Rectal smooth muscle tissue (tissue), 1 donor: ENCODE measurements around the gene LINGO4.

Source experiments
- H3K27ac ChIP-seq: one replicate; pipeline ENCODE4 v1.7.0; 2013; ENCODE audit warnings: low read depth, low read length, inconsistent platforms
- H3K27me3 ChIP-seq: one replicate; pipeline ENCODE4 v1.7.0; 2013; ENCODE audit warnings: low read length; ENCODE audit not compliant: control insufficient read depth, insufficient read depth
- H3K36me3 ChIP-seq: one replicate; pipeline ENCODE4 v1.7.0; 2013; ENCODE audit warnings: low read length; ENCODE audit not compliant: control insufficient read depth, insufficient read depth
- H3K4me1 ChIP-seq: one replicate; pipeline ENCODE4 v1.7.0; 2013; ENCODE audit warnings: low read length; ENCODE audit not compliant: control insufficient read depth, insufficient read depth
- H3K4me3 ChIP-seq: one replicate; pipeline ENCODE4 v1.7.0; 2013; ENCODE audit warnings: low read length
- H3K9ac ChIP-seq: one replicate; pipeline ENCODE4 v1.7.0; 2013; ENCODE audit warnings: low read length

Gene LINGO4

GRCh38 chr1:151819227-151819835 lies 14.1 kb upstream of the LINGO4 start:
- H3K4me3 ChIP-seq, result no peak overlapping the region
- H3K9ac ChIP-seq, result no peak overlapping the region
- no peak overlapping the region for H3K27ac ChIP-seq
- H3K36me3 ChIP-seq, result no peaks in the 10 kb centered on the region
- H3K4me1 ChIP-seq, result no peaks in the 10 kb centered on the region
- H3K27me3 ChIP-seq, result no peaks in the 10 kb centered on the region

DNA sequence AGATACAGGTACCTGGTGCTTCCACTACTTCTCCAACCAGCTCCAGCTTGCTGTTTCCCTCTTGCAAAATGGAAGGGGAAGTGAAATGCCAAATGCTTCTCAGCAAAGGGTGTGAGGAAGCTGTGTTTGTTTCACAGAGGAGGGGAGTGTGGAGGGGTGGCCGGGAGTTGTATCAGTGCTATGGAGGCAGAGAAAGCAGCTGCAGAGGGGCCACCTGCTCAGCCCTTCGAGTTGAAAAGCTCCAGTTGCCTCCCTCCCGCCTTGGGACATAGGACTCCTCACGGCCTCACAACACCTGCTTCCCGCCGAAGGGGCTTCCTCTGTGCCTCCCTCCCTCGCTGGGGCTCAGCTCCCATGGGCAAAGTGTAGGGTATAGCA lies 12.1 kb upstream of the LINGO4 start:
- Histone ChIP-seq H3K36me3 (no peaks in the 10 kb centered on the region), H3K4me3 (no peak overlapping the region), H3K27ac (no peak overlapping the region), H3K4me1 (no peaks in the 10 kb centered on the region), H3K27me3 (no peaks in the 10 kb centered on the region), H3K9ac (no peak overlapping the region)

- Histone ChIP-seq H3K4me1 (no peaks in the 10 kb centered on the region), H3K27ac (no peak overlapping the region), H3K4me3 (no peak overlapping the region), H3K36me3 (no peaks in the 10 kb centered on the region), H3K9ac (no peak overlapping the region), H3K27me3 (no peaks in the 10 kb centered on the region)
These were observed 11.5 kb upstream of the LINGO4 start for GRCh38 chr1:151816548-151817352.

- no peak overlapping the region for H3K4me3 ChIP-seq
- no peaks in the 10 kb centered on the region for H3K27me3 ChIP-seq
- no peaks in the 10 kb centered on the region for H3K4me1 ChIP-seq
- no peaks in the 10 kb centered on the region for H3K36me3 ChIP-seq
- no peak overlapping the region for H3K27ac ChIP-seq
- H3K9ac ChIP-seq, result no peak overlapping the region
These were observed 10.6 kb upstream of the LINGO4 start for GRCh38 chr1:151815716-151816327.

GRCh38 chr1:151814971-151815545 lies 9.8 kb upstream of the LINGO4 start:
- no peak overlapping the region for H3K4me3 ChIP-seq
- H3K9ac ChIP-seq, result no peak overlapping the region
- H3K27me3 ChIP-seq, result no peaks in the 10 kb centered on the region
- H3K4me1 ChIP-seq, result no peaks in the 10 kb centered on the region
- H3K27ac ChIP-seq, result no peak overlapping the region
- H3K36me3 ChIP-seq, result no peaks in the 10 kb centered on the region

DNA sequence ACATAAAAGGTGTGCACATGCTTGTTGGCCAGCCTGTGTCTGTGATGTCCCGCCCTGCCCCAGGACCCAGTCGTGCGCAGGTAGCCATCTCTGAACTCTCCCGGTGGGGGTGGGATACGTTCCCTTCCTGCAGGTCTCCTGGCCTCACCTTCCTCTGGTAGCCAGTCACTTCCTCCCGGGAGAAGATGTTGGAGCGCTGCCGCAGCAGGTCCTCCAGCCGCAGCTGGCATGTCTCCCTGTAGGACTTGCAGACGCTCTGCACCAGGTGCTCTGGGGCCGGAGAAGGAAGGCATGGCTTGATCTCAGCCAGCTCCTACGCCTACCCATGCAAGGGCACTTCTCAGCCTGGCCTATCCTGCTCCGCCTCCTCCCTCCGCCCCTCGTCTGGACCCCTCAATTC lies 9.2 kb upstream of the LINGO4 start:
- H3K36me3 ChIP-seq, result no peaks in the 10 kb centered on the region
- H3K27ac ChIP-seq, result no peak overlapping the region
- H3K9ac ChIP-seq, result no peak overlapping the region

DNA sequence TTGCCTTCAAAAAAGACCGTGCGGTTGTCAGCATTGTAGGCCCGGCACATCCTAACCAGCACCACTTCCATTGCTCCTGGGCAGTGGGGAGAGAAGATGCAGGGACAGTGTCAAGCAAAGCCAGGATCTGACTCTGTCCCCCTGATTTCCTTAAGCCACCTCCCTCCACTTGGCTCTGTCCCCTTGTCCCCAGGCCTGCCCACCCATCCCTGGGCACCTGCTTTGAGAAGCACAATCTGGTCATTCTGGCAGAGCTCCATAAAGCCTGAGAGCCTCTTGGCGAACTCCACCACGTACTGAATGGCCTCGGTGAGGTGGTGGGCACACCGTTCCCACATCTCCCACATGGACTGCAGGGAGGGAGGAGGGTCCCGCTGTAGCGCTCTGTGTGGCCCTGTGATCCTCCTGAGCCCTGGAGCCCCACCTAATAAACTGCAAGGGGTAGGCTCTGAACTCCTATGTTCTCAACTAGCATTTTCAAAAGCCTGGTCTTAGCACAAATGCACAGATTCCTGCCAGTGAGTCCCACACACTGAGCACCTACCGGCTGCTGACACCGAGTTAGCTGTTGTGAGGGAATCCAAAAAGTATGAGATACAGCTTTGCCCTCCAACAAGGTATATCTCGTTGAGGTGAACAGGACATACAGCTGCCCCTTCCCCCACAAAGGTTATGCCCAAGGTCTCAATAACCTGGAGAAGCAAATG lies 8.2 kb upstream of the LINGO4 start:
- H3K27me3 ChIP-seq, result no peaks in the 10 kb centered on the region
- H3K27ac ChIP-seq, result no peak overlapping the region
- H3K4me3 ChIP-seq, result no peak overlapping the region
- no peaks in the 10 kb centered on the region for H3K4me1 ChIP-seq
- H3K9ac ChIP-seq, result no peak overlapping the region
- no peaks in the 10 kb centered on the region for H3K36me3 ChIP-seq

More for the DNA sequence above, 9.2 kb upstream of the LINGO4 start:
- Histone ChIP-seq H3K4me3 (no peak overlapping the region), H3K4me1 (no peaks in the 10 kb centered on the region), H3K27me3 (no peaks in the 10 kb centered on the region)

DNA sequence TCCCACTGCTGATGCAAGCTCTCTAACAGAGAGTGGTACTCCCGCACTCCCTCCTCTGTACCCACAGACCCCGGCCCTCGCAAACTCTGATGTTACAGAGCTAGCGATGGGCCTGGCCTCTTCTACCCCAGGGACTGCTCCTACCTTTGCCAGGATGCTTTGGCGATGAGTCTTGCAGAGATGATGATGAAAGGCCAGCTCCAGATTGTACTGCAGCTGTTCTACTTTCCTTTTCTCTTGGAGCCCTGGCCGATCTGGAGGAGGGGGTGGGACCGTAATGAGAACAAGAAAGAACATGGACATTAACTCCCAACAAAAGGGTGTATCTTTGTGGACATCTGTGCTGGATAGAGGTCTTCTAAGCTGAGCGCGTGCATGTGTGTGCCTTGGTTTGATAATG lies 6.0 kb upstream of the LINGO4 start:
- Histone ChIP-seq H3K27me3 (no peaks in the 10 kb centered on the region), H3K36me3 (no peaks in the 10 kb centered on the region), H3K4me3 (no peak overlapping the region), H3K4me1 (no peaks in the 10 kb centered on the region), H3K27ac (no peak overlapping the region), H3K9ac (no peak overlapping the region)

GRCh38 chr1:151809985-151810556 lies 4.9 kb upstream of the LINGO4 start:
- H3K4me3 ChIP-seq, result no peak overlapping the region
- no peaks in the 10 kb centered on the region for H3K27me3 ChIP-seq
- no peaks in the 10 kb centered on the region for H3K4me1 ChIP-seq
- no peaks in the 10 kb centered on the region for H3K36me3 ChIP-seq
- no peak overlapping the region for H3K9ac ChIP-seq
- no peak overlapping the region for H3K27ac ChIP-seq

- Histone ChIP-seq H3K4me1 (no peaks in the 10 kb centered on the region), H3K9ac (no peak overlapping the region), H3K27ac (no peak overlapping the region), H3K27me3 (no peaks in the 10 kb centered on the region), H3K36me3 (no peaks in the 10 kb centered on the region), H3K4me3 (no peak overlapping the region)
These were observed 4.2 kb upstream of the LINGO4 start for GRCh38 chr1:151809290-151809984.

- H3K4me1 ChIP-seq, result no peaks in the 10 kb centered on the region
- H3K9ac ChIP-seq, result no peak overlapping the region
- H3K27me3 ChIP-seq, result no peaks in the 10 kb centered on the region
- H3K4me3 ChIP-seq, result no peak overlapping the region
- no peak overlapping the region for H3K27ac ChIP-seq
- H3K36me3 ChIP-seq, result no peaks in the 10 kb centered on the region
These were observed 2.5 kb upstream of the LINGO4 start for GRCh38 chr1:151807766-151808165.
